GM21528 (cell line): ENCODE results near the gene FILIP1L.
A peak's percentile ranks its signal among the peaks of the same experiment; 100 is the strongest.

Source experiments
- ATAC-seq: cut with Tn5 transposase; IDR thresholded peaks from one replicate; pipeline ENCODE4 v1.9.1; 2021; ENCODE audit warnings: mild to moderate bottlenecking, moderate library complexity; ENCODE audit not compliant: unreplicated experiment, low FRiP score

The FILIP1L gene

DNA sequence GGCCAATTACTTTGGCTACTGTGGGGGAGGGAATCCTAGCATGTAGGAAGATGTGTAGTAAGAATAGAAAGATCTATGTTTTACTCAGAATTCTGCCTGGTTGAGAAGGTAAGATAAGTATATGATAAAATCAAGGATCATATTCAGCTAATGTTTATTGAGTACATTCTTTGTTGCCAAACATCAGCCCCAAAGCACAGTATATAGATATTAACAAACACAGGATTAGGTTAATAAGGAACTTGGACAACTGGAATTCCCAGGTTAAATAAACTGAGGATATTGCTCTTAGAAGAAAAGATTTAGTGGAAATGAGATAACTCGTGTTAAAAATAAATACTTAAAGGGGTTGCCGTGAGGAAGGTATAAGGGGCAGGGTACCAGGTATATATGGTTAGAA, 129.6 kb downstream of the FILIP1L start:
- no peak for ATAC-seq

- no peak for ATAC-seq
These were observed 130.2 kb downstream of the FILIP1L start for GRCh38 chr3:99984139-99984538.

- ATAC-seq = no peak
These were observed 131.7 kb downstream of the FILIP1L start for GRCh38 chr3:99982650-99983049.

GRCh38 chr3:99981138-99981537, 133.2 kb downstream of the FILIP1L start:
- no peak for ATAC-seq

DNA sequence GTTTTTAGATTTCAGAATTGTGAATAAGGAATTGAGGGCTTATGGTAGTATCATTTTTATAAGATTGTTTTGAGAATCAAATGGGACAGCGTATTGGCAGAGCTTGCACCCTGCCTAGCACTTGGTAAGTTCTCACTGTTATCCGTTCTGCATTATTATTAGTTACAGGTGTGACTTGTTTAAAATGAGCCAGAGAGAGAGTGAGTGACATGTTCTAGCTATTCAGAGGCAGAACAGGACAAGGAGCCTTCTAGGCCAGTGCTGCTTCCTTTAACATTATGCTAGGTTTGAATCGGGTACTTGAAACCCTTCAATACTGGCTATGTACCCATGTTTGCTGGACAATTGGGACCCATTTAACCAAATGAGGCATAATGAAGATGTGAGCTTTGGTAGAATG, 133.7 kb downstream of the FILIP1L start:
- no peak for ATAC-seq

- ATAC-seq = no peak
These were observed 136.1 kb downstream of the FILIP1L start for GRCh38 chr3:99978221-99978620.

DNA sequence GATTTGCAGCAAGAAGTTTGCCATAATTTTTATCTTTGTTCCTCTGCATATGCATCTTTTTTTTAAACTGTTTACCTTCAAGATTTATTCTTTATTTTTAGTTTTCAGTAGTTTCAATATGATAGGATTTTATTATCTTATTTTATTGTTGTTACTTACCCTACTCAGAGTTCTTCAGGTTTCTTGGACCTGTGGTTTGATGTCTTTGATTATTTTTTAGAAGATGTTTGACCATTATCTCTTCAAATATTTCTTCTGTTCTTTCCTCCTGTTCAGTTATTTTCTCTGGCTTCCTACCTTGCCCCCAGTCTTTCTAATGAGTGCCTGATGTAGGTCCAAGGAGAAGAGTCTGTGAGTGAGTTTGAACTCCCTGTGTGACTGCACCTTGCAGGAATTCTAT, 137.7 kb downstream of the FILIP1L start:
- ATAC-seq = no peak

DNA sequence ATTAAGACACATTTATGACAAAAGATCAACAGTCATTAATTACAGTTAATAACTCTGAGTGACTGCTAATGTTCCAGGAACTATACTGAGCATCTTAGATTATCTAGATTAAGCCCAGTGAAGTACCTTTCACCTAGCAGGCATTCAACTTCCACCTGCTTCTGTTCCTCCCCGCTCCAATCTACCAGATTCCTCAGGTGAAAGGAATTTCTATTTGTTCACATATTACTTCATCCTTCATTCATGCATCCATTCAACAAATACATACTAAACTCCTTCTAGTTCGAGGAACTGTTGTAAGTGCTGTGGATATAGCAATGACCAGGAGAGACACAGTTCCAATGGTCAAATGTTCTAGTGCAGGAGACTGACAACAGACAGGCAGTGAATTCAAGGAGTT, 139.3 kb downstream of the FILIP1L start:
- ATAC-seq = no peak

GRCh38 chr3:99972380-99973104, 141.8 kb downstream of the FILIP1L start:
- ATAC-seq = no peak

DNA sequence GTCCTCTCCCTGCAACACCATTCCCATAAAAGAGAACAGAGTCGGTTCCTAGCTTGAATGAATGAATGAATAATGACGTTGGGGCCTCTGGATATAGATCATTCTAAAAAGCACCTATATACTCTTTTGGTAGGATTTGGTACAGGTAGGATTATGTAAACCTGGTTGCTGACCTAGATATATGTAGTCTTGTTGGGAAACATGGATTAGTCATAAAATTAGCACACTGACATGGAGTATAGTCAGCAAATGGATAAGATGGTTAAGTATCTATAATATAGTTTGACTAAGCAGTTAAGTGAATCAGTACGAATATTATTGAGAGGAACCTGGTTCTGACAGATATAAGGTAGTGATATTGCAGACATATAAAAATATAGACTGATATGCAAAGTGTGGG, 142.5 kb downstream of the FILIP1L start:
- no peak for ATAC-seq

DNA sequence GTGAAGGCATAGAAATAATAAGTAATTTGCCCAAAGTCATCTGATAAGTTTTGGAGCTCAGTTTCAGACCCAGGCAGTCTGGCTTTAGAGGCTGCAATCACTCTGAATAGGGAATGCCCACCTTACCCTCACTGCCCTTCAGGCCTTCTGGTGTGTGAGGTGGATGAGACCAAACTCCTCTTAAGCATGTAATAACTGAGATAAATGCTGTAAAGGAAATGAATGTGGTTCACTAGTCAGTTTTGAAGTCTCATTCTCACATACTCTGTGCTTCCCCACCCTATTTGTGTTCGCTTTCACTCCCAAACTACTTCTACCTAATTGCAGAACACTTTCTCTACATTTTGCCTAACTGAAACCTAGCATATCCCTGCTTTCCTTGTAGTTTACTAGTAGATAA, 144.1 kb downstream of the FILIP1L start:
- peak; percentile 83 for ATAC-seq

DNA sequence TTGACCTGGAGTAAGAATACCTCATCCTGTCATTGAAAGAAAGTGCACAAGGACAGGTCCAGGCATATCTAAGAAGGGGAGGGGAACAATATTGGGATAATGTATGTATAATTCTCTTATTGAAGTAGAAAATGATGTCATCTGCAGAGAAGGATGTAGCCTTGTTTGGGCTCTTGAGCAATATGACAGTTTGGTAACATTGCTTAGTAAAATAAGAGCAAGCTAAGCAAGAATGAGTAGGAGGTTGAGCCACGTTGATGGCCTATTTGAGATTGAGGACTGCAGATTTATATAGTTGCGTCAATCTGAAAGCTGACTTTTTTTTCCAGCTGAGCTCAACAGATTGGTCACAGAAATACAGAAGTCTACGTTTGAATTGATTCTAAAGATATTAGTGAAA, 145.2 kb downstream of the FILIP1L start:
- ATAC-seq = no peak

DNA sequence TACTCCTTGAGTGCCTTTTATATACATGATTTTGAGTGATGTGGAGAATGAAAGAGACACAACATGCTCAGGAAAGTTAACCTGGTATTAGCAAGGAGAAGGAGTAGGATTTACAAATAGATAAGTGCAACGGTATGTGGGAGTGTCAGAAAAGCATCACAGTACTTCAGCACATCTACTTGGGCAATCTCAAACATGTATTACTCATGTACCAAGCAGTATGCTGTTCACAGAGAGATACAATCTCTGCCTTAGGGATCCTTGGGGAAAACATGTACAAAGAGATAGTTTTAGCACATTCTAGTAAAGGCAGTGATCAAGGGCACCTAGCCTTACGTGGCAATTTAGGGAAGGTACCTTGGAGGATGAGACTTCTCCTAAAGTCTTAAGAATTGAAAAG, 146.5 kb downstream of the FILIP1L start:
- no peak for ATAC-seq

DNA sequence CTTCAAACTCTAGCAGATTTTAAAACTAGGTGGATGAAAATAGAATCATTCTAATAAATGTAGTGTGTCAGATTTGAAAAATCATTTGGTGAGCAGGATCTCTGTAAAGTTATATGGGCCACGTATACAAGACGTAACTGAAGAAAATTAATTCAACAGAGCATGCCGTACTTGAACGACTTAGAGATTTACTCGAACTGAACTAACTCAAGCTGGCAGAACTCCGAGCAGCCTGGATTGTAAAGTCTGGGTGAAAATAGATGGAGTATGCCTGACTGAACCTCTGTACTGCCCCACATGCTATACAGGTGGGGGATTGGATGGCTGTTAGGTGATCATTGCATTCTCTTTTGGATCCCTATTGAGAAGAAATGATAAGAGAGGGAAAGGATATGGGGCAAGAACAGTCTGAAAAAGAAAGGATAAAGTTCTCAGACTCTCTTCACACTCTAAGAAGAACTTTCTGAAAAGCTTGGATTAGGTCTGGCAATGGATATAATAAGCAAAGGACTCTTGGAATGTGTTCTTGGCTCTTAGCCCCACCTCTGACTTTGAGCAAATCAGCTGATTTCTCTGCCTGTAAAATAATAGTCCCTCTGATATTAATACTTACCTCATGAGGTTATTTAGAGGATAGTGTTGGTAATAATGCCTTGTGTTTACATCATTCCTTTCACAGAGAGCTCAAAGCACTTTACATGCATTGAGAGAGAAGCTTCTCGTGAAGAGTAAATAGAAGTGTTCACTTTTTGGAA, 147.5 kb downstream of the FILIP1L start:
- ATAC-seq = no peak

DNA sequence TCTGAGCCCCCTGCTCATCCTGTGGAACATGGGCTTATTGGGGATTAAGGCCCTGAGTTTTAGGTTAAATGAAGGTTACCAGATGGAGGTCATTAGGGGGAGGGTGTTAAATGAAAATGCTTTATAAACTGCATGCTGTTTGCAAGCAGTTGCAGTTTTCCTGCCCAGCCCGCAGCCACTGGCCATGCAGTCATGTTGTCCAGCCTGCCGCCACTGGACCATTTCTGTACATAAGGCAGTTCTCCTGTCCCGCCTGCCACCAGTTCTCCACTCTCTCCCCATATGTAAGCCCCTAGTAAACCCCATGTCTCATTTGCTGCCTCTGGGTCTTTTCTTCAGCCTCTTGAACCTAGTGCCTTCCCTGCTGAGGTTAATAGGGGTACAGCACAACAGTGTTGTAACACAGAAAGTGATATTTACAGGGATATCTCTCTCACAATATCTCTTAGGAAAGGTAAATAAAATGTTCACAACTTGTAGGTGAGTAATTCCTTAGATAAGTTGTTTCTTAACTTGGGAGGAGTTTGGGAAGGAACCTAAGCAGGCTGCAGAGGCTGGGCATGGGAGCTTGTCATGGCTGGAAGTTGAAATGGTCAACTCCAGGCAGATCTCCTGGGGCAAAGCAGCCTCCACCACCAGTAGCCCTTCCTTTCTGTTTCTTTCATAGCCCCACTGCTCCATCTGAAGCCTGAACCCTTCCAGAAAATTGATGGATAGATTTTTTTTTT, 148.5 kb downstream of the FILIP1L start:
- no peak for ATAC-seq

GRCh38 chr3:99965077-99965476, 149.2 kb downstream of the FILIP1L start:
- ATAC-seq = no peak

DNA sequence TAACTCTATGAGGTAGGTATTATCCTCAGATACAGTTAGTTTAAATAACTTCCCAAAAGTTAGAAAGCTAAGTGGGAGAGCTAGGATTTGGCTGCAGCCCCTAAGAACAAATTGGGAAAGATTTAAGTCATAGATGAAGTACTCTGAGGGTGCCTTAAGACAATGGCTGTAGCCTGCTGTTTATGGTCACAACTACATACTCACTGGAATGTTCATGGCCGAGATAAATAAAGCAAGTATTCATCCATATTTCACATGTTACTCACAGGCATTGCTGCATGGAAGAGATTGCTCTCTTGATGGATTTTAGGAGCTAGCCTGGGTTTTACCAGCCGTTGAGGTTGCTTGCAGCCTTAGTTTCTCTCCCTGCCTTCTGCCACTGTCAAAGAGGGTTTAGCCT, 151.6 kb downstream of the FILIP1L start:
- ATAC-seq = no peak

- no peak for ATAC-seq
These were observed 152.4 kb downstream of the FILIP1L start for GRCh38 chr3:99961756-99962515.

- ATAC-seq = no peak
These were observed 153.4 kb downstream of the FILIP1L start for GRCh38 chr3:99960941-99961340.

DNA sequence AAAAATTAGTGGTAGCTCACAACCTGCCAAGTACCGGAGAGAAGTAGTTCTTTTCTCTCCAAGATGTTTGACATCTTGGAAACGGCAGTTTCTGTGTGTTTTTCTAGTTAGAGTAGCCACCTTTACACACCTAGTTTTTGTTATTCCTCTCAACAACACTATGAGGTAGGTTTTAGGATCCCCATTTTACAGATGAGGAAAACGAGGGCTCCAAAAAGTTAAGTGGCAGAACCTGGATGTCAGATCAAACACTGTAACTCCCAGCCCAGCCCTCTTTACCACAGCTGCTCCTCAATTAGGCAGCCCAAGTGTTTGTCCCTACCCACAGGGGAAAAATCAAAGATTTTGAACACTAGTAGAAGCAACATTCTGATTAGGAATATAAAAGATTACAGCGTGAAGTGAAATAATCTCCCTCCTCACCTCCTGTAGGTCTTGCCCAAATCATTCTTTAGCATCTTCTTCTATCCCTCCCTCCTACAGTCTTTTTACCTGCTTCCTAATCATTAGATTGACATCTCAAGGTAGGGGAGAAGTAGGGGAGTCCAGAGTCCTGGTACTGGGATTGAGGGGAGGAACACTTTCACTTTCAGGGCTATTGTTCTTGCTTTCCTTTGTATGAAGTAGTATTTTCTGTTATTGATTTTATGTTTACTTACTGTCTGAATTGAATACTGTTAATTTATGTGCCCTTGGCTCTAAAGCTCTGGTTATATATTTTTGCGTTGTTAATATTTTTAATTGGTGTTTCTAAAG, 154.0 kb downstream of the FILIP1L start:
- no peak for ATAC-seq
